Left kidney (tissue), 2 donors: ENCODE data around the gene COLEC12. TPM values are rescaled to one million over a fixed set of nuclear protein-coding genes. Genes with fewer than 3 reads are reported as not detected.
A peak's percentile ranks its signal among the peaks of the same experiment; 100 is the strongest.

Source experiments
- DNase-seq: peaks from one replicate; pipeline ENCODE4 v3.0.0-alpha.2; 2013
- polyA plus RNA-seq: library from polyadenylated mRNA; unstranded; fragments of 120-200 nt; gene quantifications from one replicate; pipeline ENCODE4 v1.2.1, GENCODE V29; 2013; ENCODE audit not compliant: insufficient read length

The COLEC12 gene
- polyA plus RNA-seq, 1 donor, result 23.3 TPM

DNA sequence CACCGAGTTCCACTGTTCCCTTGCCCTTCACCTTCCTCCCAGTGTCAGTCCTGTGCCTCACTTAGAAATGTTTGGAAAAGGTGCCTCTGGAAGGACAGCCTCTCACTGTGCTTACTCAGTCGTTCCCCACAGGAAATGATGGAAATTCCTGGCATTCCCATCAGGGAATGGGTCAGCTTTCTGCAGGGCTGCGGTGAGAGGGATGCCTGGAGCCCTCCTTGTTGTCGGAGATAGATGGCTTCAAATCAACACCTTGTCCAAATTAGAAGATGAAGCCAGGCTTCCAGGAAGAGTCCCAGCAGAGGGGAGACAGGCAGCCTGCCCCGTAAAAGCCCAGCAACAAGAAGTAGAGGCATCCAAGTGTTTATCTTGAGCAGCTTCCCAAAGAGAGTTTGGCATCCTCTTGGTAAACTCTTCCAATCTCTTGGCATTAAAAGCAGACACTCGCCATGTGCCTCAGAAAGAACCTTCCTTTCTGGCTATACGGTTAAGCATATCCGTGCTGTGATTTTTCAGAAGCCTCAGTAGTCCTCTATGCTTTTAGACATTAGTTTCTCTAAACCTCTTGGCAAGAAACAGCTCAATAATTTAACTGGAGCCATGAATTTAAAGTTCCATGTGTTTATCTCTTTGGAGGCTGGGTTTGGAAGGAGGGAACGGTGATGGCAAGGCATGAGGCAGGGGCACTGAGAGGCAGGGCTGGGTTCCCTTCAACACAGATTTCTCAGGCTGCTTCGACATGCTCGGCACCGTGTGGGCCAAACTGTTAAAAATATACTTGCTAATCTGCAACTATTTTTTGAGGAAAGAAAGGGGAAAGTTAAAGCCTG, 25.1 kb downstream of the COLEC12 start:
- no peak for DNase-seq

- no peak for DNase-seq
Measured at GRCh38 chr18:474416-474815, 26.1 kb downstream of the COLEC12 start.

DNA sequence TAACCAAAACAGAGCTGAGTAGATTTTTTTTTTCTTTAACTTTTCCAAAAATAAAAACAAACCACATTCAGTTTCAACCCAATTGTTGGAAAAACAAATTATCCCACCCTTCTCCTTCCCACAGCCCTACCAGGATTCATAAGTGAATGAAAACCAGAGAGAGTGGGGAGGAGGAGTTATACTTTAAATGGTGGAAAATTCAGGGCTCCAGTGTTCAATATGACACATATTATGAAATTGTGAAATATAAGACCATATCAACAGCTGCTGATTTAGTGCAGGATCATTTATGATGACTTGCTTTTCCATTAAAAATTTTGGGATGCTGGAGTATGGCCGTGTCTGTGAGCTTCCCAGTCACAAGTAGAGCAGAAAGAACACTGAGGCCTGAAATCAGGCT, 26.7 kb downstream of the COLEC12 start:
- DNase-seq, result no peak

- DNase-seq, result no peak
Measured at GRCh38 chr18:471716-472115, 28.8 kb downstream of the COLEC12 start.

DNA sequence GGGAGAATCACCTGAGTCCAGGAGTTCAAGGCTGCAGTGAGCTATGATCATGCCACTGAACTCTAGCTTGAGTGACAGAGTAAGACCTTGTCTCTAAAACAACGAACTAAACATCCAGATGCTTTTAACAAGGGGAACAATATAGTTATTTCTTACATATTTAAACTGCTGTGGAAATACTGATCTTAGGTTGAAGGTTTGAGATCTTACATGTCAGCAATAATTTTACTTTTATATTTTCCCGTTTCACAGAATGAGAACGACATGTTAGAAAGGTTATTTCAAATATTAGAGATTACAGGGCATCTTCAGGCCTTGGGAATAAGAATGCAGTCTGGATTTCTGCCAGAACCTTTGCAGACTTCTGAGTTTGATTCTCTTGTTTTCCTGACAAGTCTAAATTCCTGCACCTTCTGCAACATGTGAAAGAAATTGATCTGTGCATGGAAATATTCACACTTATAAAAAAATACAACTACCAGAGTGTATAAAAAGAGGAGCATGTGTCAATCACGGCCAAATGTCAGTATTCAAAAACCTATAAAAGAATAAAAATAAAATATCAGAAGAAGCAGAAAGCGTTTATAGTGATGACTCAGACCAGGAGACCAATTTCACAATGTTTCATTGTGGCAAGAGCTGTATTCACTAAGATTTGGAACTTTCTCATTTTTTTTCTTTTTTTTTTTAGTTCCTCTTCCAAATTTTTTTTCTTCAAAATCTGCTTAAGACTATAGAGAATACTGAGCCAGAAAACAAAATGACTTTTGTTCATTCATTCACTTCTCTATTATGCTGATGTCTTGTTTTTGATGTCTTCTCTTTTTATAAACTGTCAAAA, 29.6 kb downstream of the COLEC12 start:
- no peak for DNase-seq

GRCh38 chr18:468955-469790, 31.3 kb downstream of the COLEC12 start:
- DNase-seq, result no peak

DNA sequence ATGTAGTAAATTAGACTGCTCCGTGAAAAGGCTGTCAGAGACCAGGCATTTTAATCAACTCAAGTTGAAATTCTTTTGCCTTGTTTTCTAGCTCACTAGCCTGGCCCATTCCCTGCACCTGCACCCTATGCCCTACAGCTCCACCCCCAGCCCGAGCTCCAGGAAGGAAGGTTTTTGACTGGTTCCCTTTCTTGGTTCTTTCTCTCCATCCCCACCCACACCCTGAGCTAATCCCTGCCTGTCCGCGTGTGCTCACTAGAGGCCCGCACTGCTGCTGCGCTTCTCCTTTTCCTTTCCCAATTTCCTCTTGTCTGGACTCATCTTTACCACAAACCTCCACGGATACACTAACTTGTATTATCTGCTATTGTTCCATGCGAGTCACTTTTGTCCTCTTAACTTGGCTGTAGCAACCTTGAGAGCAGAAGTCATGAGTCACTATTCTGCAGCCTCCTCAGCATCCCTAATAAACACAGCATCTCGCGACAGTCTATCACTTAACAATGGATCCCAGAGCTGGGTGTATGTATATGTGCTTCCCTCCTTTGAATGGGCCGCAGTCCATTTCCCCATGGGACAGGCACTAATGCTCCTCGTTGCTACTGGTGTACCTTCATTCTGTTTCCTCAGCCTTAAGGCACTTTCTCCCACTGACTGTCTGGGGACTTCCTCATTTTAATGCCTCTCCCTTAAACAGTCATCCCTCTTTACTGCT, 36.5 kb downstream of the COLEC12 start:
- DNase-seq, result no peak

GRCh38 chr18:463403-463802, 37.1 kb downstream of the COLEC12 start:
- no peak for DNase-seq

GRCh38 chr18:461762-462161, 38.7 kb downstream of the COLEC12 start:
- DNase-seq, result no peak

GRCh38 chr18:460791-461190, 39.7 kb downstream of the COLEC12 start:
- no peak for DNase-seq

- DNase-seq, result no peak
Measured at GRCh38 chr18:459814-460593, 40.5 kb downstream of the COLEC12 start.

DNA sequence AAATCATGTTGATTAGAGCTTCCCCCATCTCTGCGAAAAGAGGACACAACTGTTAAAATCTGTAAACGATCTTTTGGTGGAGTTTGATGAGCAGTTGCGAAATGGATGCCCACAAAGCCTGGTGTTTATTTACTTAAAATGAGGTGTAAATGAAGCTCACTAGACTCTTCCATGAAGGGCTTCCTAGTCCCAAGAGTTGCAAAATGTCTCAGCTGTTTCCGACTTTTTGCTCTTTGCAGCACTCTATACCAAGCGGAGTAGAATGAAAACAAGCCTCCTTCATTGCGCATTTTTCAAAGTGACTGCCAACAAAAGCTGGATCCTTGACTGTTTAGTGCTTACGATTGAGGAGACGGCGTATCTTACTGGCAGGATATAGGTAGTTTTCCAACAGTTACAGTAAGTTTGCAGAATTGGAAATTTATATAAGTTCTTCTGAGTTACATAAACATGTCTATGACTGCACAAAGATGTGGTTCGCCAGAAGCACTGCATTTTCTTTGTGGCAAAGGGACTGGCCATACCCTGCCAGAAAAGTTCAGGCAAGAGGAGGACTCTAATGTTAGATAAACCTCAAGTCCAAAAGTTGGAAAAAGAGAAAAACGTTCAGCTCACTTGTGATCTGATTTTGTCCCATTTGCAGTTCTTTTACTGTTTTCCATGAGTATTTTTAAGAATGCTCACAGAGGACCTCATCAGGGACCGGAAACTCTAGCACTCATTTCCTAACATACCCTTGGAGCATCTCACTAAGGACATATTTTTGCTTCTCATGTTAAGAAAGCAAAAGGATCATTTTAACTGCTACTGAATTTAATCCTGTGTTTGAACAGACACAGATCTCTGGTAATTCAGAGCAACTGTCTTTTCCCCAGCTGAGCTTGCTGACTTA, 42.7 kb downstream of the COLEC12 start:
- DNase-seq, result no peak

DNA sequence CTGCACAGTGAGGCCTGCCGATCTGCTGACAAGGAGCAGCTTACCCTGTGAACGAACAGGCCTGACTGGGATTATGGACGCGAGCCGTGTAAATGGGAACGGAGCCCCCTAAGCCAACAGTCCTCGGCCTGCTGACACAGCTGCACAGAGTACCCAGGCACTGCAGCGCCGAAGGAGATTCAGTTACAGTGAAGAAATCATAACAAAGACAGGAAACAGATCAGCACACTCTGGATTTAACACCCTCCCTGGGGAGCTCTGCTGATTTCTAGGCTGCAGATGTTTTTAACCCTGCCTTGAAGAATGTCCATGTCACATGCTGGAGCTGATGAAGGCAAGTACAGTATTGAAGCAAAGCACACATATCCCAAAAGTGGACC, 43.4 kb downstream of the COLEC12 start:
- peak; percentile 68 for DNase-seq

DNA sequence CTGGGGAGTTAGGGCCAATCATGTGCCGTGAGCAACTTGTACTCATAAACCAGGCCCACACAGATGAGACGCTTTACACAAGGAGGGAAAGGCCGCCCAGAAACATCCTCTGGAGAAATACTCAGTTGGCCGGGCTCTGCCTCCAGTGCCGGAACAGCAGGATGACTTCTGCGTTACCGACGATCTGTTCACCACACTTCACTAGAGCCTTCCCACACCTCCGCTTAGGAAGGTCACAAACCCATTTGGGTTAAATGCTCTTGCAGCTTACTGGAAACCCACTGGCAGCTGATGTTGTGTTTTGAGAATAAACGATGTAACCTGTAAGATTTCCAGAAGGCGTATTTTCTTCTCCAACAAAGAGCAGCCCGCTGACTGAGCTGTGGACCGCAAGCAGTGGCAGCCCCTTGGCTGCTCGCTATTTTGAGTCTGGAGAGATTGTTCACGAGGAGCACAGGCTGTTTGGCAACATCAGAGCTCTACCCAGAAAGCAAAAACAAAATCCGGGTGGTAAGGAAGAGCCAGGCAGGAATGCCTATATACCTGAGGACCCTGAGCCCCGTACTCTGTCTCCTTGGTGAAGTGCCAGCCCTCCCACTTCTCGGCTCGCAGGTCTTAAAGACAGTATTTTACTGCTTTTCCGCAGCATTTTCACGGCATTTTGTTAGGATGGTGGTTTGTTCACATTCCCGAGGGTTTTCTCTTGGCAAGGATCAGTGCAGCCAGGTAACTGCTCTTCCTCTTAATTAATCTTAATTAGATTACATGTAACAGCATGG, 44.0 kb downstream of the COLEC12 start:
- DNase-seq, result peak; percentile 31

- no peak for DNase-seq
Measured at GRCh38 chr18:453400-453799, 47.1 kb downstream of the COLEC12 start.

GRCh38 chr18:452816-453215, 47.7 kb downstream of the COLEC12 start:
- no peak for DNase-seq

DNA sequence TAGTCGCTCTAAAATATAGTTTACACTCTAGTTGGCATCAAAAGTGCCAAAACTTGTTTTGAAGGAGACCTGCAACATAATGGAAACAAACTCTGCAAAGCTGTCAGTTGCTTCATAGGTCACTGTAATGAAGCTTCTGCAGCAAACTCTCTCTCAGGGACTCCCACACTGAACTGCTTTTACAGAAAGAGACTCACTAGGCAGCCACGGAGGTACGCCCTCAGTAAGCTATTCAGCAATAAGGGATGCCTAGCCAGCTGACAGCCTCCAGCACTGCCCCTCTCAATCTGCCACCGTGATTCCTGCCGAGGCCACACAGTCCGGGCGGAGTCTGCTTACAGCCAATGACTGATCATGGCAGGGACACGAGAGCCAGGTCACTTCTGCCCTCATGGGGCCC, 51.1 kb downstream of the COLEC12 start:
- no peak for DNase-seq

- no peak for DNase-seq
Measured at GRCh38 chr18:448116-448790, 52.2 kb downstream of the COLEC12 start.
